H1 (cell line): ENCODE results near the gene TMEM245. TPM values are rescaled to one million over a fixed set of nuclear protein-coding genes. Genes with fewer than 3 reads are reported as not detected.

ENCODE experiments used
- CTCF ChIA-PET: fragments of 300-600 bp; sonication (Branson Sonifier 250); formaldehyde crosslinking; loops from one replicate; lab custom pipeline; 2021; ENCODE audit not compliant: partially characterized antibody; lab: Charles Lee
- POLR2A ChIA-PET: fragments of 300-600 bp; sonication (Branson Sonifier 250); formaldehyde crosslinking; loops from one replicate; lab custom pipeline; 2021; ENCODE audit warnings: inconsistent platforms; ENCODE audit not compliant: partially characterized antibody; lab: Charles Lee
- DNase-seq, 2 experiments: peaks; one replicate each; pipeline versions ENCODE4 v3.0.0 to v3.0.0-alpha.2; 2010 to 2022; ENCODE audit warnings: low spot score in 2 of 2, low read depth in 1 of 2, mixed read lengths in 1 of 2
- FAIRE-seq: peaks from 2 replicates; lab custom pipeline; 2011; peaks lifted over from hg19 to GRCh38; lab: Jason Lieb, UNC
- H2AFZ ChIP-seq: 2 replicates; pipeline ENCODE4 v1.8.1; 2012; ENCODE audit warnings: low read length, inconsistent platforms
- H2AK5ac ChIP-seq: 2 replicates; pipeline ENCODE4 v1.6.1; 2013; ENCODE audit warnings: low read depth, low read length
- H2BK120ac ChIP-seq: replicated peaks from 2 replicates; pipeline ENCODE3; 2013; ENCODE audit warnings: low read depth, low read length, inconsistent platforms
- H2BK12ac ChIP-seq: 2 replicates; pipeline ENCODE4 v1.6.1; 2013; ENCODE audit warnings: low read depth, low read length
- H2BK15ac ChIP-seq: 2 replicates; pipeline ENCODE4 v1.6.1; 2013; ENCODE audit warnings: low read length
- H2BK20ac ChIP-seq: 2 replicates; pipeline ENCODE4 v1.6.1; 2013; ENCODE audit warnings: low read length
- H2BK5ac ChIP-seq: 2 replicates; pipeline ENCODE4 v1.6.1; 2013; ENCODE audit warnings: low read depth, low read length
- H3K14ac ChIP-seq: 2 replicates; pipeline ENCODE4 v1.6.1; 2013; ENCODE audit warnings: inconsistent platforms; ENCODE audit not compliant: insufficient read length
- H3K18ac ChIP-seq: 2 replicates; pipeline ENCODE4 v1.6.1; 2013; ENCODE audit warnings: low read length; ENCODE audit errors: extremely low read depth
- H3K23ac ChIP-seq: 2 replicates; pipeline ENCODE4 v1.6.1; 2013; ENCODE audit warnings: inconsistent platforms; ENCODE audit not compliant: insufficient read length
- H3K23me2 ChIP-seq: 2 replicates; pipeline ENCODE4 v1.6.1; 2013; ENCODE audit warnings: low read depth, low read length
- H3K27ac ChIP-seq: 2 replicates; pipeline ENCODE4 v1.6.1; 2011; ENCODE audit warnings: low read depth, low read length, inconsistent platforms
- H3K27me3 ChIP-seq, 4 experiments: replicated peaks in 1 of 4; 1 replicate in 1 of 4; 2 replicates in 3 of 4; pipeline versions ENCODE4 v1.6.1 to v1.8.1; 2011 to 2013; ENCODE audit warnings: low read length in 3 of 4, mild to moderate bottlenecking in 3 of 4, inconsistent platforms in 2 of 4, mixed read lengths in 2 of 4, moderate library complexity in 1 of 4; ENCODE audit not compliant: control insufficient read depth in 3 of 4, insufficient read depth in 3 of 4; ENCODE audit errors: extremely low read depth in 1 of 4
- H3K36me3 ChIP-seq, 4 experiments: 2 replicates each; pipeline versions ENCODE4 v1.6.1 to v1.8.1; 2011 to 2013; ENCODE audit warnings: mild to moderate bottlenecking in 4 of 4, low read length in 3 of 4, moderate library complexity in 2 of 4, control low read depth in 1 of 4, inconsistent platforms in 1 of 4; ENCODE audit not compliant: insufficient read depth in 4 of 4, control insufficient read depth in 2 of 4
- H3K4ac ChIP-seq: replicated peaks from 2 replicates; pipeline ENCODE3; 2013; ENCODE audit warnings: low read length, low read depth, mixed read lengths, inconsistent platforms; ENCODE audit not compliant: insufficient read length
- H3K4me1 ChIP-seq, 4 experiments: replicated peaks in 1 of 4; 1 replicate in 1 of 4; 2 replicates in 3 of 4; pipeline versions ENCODE4 v1.6.1 to v1.8.1; 2011 to 2013; ENCODE audit warnings: low read length in 3 of 4, inconsistent platforms in 2 of 4, mixed read lengths in 1 of 4; ENCODE audit not compliant: insufficient read depth in 4 of 4, control insufficient read depth in 3 of 4
- H3K4me2 ChIP-seq, 2 experiments: 2 replicates each; pipeline versions ENCODE4 v1.6.1 to v1.8.1; 2011 to 2013; ENCODE audit warnings: low read depth in 2 of 2, low read length in 2 of 2, control low read depth in 1 of 2, inconsistent platforms in 1 of 2, mild to moderate bottlenecking in 1 of 2; ENCODE audit not compliant: insufficient read depth in 1 of 2
- H3K4me3 ChIP-seq, 4 experiments: fragments of 200-600, 300-600 bp in 1 of 4; sonication (generic), shearing (Covaris generic), sonication (Bioruptor Twin) in 1 of 4; 2 replicates each; pipeline versions ENCODE4 v1.5.1 to v1.8.1; 2011 to 2016; ENCODE audit warnings: low read length in 4 of 4, low read depth in 3 of 4, control low read depth in 2 of 4, inconsistent platforms in 2 of 4, mild to moderate bottlenecking in 2 of 4, mixed read lengths in 1 of 4, moderate library complexity in 1 of 4; ENCODE audit not compliant: insufficient read depth in 2 of 4; ENCODE audit errors: extremely low read depth in 1 of 4
- H3K56ac ChIP-seq: replicated peaks from 2 replicates; pipeline ENCODE3; 2013; ENCODE audit warnings: low read depth, mild to moderate bottlenecking, mixed read lengths, low read length, inconsistent platforms; ENCODE audit not compliant: insufficient read length
- H3K79me1 ChIP-seq: 2 replicates; pipeline ENCODE4 v1.6.1; 2013; ENCODE audit warnings: low read depth, low read length, control low read depth
- H3K79me2 ChIP-seq, 2 experiments: 2 replicates each; pipeline versions ENCODE4 v1.6.1 to v1.8.1; 2012 to 2013; ENCODE audit warnings: low read length in 2 of 2, mild to moderate bottlenecking in 2 of 2, inconsistent platforms in 1 of 2; ENCODE audit not compliant: insufficient read depth in 2 of 2, control insufficient read depth in 1 of 2
- H3K9ac ChIP-seq, 4 experiments: replicated peaks in 1 of 4; 1 replicate in 1 of 4; 2 replicates in 3 of 4; pipeline versions ENCODE4 v1.6.1 to v1.8.1; 2011 to 2013; ENCODE audit warnings: low read depth in 3 of 4, low read length in 3 of 4, control low read depth in 2 of 4, mild to moderate bottlenecking in 2 of 4, moderate library complexity in 2 of 4, inconsistent platforms in 1 of 4; ENCODE audit errors: extremely low read depth in 1 of 4
- H3K9me3 ChIP-seq, 2 experiments: 2 replicates each; pipeline versions ENCODE4 v1.6.1 to v1.8.1; 2012 to 2013; ENCODE audit warnings: mild to moderate bottlenecking in 2 of 2, moderate library complexity in 2 of 2, control low read depth in 1 of 2, inconsistent platforms in 1 of 2, low read depth in 1 of 2, low read length in 1 of 2, mixed read lengths in 1 of 2; ENCODE audit not compliant: insufficient read depth in 2 of 2
- H4K20me1 ChIP-seq, 2 experiments: replicated peaks in 1 of 2; 2 replicates each; pipeline versions ENCODE3 to v1.8.1; 2011 to 2013; ENCODE audit warnings: inconsistent platforms in 2 of 2, low read length in 2 of 2, mild to moderate bottlenecking in 1 of 2; ENCODE audit not compliant: insufficient read depth in 2 of 2, control insufficient read depth in 1 of 2
- H4K5ac ChIP-seq: 2 replicates; pipeline ENCODE4 v1.6.1; 2013; ENCODE audit warnings: low read length, low read depth, mixed read lengths, inconsistent platforms; ENCODE audit not compliant: insufficient read length
- H4K8ac ChIP-seq: 2 replicates; pipeline ENCODE4 v1.8.0; 2013; ENCODE audit warnings: mild to moderate bottlenecking, moderate library complexity, low read length, inconsistent platforms; ENCODE audit not compliant: insufficient read depth; ENCODE audit errors: extremely low read depth
- H4K91ac ChIP-seq: replicated peaks from 2 replicates; pipeline ENCODE3; 2013; ENCODE audit warnings: low read length, mixed read lengths, inconsistent platforms; ENCODE audit not compliant: insufficient read length
- BCL11A ChIP-seq, 2 experiments: IDR thresholded peaks; one replicate each; pipeline ENCODE4 v1.6.1; 2011; ENCODE audit warnings: low read depth in 2 of 2, low read length in 2 of 2, mild to moderate bottlenecking in 2 of 2
- CREB1 ChIP-seq: IDR thresholded peaks from 2 replicates; pipeline ENCODE4 v1.6.1; 2012; ENCODE audit warnings: inconsistent platforms
- GTF2F1 ChIP-seq: IDR thresholded peaks from 2 replicates; pipeline ENCODE4 v1.6.1; 2012; ENCODE audit warnings: low read depth, low read length, improper control_type of control experiment, borderline replicate concordance
- SAP30 ChIP-seq: fragments of 300-600 bp; sonication (generic); IDR thresholded peaks from 2 replicates; pipeline ENCODE4 v1.7.1; 2012; ENCODE audit warnings: low read length, moderate library complexity, mild to moderate bottlenecking, inconsistent platforms; ENCODE audit not compliant: insufficient read depth, insufficient replicate concordance
- WGBS, 2 experiments: shearing (Covaris generic) in 1 of 2; methylation state at CpG; one replicate each; pipeline versions ENCODE4 v1.1.6 to v1.1.7; 2013 to 2015; ENCODE audit warnings: low lambda C conversion rate in 2 of 2, mixed read lengths in 2 of 2, inconsistent platforms in 1 of 2, low coverage in 1 of 2, missing lambda C conversion rate in 1 of 2; ENCODE audit not compliant: insufficient replicate concordance in 2 of 2, insufficient coverage in 1 of 2, insufficient read length in 1 of 2; ENCODE audit errors: extremely low coverage in 1 of 2, missing lambda C conversion rate in 1 of 2; 5-methylcytosine and 5-hydroxymethylcytosine counted together
- polyA plus RNA-seq, 7 experiments: library from polyadenylated mRNA; depleted of rRNA in 3 of 7; stranded (reverse) in 5 of 7; unstranded in 2 of 7; fragments of >200 nt in 5 of 7; fragments of 200-250 nt in 2 of 7; gene quantifications; 1 replicate in 5 of 7; 2 replicates in 1 of 7; 4 replicates in 1 of 7; pipeline versions ENCODE4 v1.2.1 to v1.2.3, GENCODE V29; 2011 to 2013; ENCODE audit warnings: missing spikeins in 2 of 7, mixed read lengths in 2 of 7
- total RNA-seq: library from RNA; stranded (reverse); fragmentation: NEBNext Ultra II Directional; extraction: Animal tissue kit (Norgen Biotek cat#: 25700); gene quantifications from 2 replicates; pipeline ENCODE4 v1.2.1, GENCODE V29; 2021
- TF ChIP-seq, protein P1 (sequence below), 3 experiments: IDR thresholded peaks; 1 replicate in 2 of 3; 2 replicates in 1 of 3; pipeline versions ENCODE4 v1.5.1 to v1.6.1; 2011; ENCODE audit warnings: low read length in 3 of 3, mild to moderate bottlenecking in 3 of 3, inconsistent platforms in 2 of 3, low read depth in 1 of 3, moderate library complexity in 1 of 3; ENCODE audit not compliant: insufficient read depth in 1 of 3; ENCODE audit errors: control extremely low read depth in 1 of 3

TMEM245 gene
- total and polyA plus RNA-seq, 2 of the 8 experiments (the other 6 are each of a cell fraction or from before 2014, with no cell fraction given), result 44.3 to 45.8 TPM

DNA sequence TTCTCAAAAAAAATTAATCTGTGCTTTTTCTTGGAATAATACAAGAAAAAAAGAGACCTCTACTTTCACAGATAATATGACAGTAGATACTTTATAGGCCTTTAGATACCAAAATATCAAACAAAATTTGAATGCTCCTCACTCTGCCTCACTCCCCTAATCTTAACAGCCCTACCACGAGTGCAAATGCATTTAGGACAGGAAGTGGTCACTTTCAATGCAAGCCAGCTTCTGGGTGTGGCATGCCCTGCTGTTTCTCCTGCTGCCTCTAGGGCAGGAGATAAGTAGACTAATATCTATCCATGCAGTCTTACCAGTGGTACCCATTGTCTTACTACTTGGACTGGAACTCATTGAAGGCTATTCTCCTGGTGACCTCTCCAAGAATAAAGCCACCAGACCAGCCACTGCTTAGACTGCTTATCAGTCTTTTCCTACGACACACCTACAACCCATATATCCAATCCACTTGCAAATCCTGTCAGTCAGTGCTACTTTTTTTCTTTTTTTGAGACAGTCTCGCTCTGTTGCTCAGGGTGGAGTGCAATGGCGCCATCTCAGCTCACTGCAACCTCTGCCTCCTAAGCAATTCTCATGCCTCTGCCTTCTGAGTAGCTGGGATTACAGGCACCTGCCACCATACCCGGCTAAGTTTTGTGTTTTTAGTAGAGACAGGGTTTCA, 24.3 kb upstream of the TMEM245 start:
- Histone ChIP-seq H3K56ac (peak overlapping the region; percentile 26), H3K4ac (no peak overlapping the region), H2AK5ac (no peak overlapping the region), H3K23ac (no peak overlapping the region), H2BK120ac (no peak overlapping the region), H3K4me3 (no peak overlapping the region), H2BK15ac (no peak overlapping the region), H3K9ac (no peak overlapping the region), H3K27ac (no peak overlapping the region), H2BK12ac (no peak overlapping the region), H3K4me1 (no peaks in the 10 kb centered on the region), H2BK5ac (no peak overlapping the region), H3K23me2 (no peaks in the 10 kb centered on the region), H4K20me1 (no peaks in the 10 kb centered on the region), H3K79me1 (no peaks in the 10 kb centered on the region), H3K36me3 (no peaks in the 10 kb centered on the region), H3K4me2 (no peak overlapping the region), H3K9me3 (no peaks in the 10 kb centered on the region), H4K5ac (no peak overlapping the region), H3K18ac (no peak overlapping the region), H2BK20ac (no peak overlapping the region), H3K27me3 (no peaks in the 10 kb centered on the region), H4K91ac (no peak overlapping the region), H2AFZ (no peak overlapping the region), H3K79me2 (no peaks in the 10 kb centered on the region), H4K8ac (no peak overlapping the region), H3K14ac (no peak overlapping the region)
- WGBS, 2 experiments, result 87% methylated on average over 5 of the region's 5 CpGs; no CpG with 5 or more reads in 1 of the 2 experiments
- FAIRE-seq, result no peak
- no peak for DNase-seq
- ChIA-PET CTCF (interaction anchor here (0.7 to 2.3 kb wide), 10 partner anchors 10 to 297 kb away, joined by 3 to 12 read pairs (median 3); partner anchors contain the start of gene TMEM245), POLR2A (interaction anchor here (1.0 to 1.1 kb wide), 2 partner anchors 24 to 74 kb away, joined by 3 to 5 read pairs; no protein-coding TSS in a partner anchor)
- TF ChIP-seq, protein P1, sequence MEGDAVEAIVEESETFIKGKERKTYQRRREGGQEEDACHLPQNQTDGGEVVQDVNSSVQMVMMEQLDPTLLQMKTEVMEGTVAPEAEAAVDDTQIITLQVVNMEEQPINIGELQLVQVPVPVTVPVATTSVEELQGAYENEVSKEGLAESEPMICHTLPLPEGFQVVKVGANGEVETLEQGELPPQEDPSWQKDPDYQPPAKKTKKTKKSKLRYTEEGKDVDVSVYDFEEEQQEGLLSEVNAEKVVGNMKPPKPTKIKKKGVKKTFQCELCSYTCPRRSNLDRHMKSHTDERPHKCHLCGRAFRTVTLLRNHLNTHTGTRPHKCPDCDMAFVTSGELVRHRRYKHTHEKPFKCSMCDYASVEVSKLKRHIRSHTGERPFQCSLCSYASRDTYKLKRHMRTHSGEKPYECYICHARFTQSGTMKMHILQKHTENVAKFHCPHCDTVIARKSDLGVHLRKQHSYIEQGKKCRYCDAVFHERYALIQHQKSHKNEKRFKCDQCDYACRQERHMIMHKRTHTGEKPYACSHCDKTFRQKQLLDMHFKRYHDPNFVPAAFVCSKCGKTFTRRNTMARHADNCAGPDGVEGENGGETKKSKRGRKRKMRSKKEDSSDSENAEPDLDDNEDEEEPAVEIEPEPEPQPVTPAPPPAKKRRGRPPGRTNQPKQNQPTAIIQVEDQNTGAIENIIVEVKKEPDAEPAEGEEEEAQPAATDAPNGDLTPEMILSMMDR (IDR thresholded peaks at IDR 0.05; ENCODE audit: control extremely low read depth in 1 of 3, insufficient read depth in 1 of 3, low read depth in 1 of 3, low read length in 3 of 3), result peak in 2 of 3 experiments; percentile 31 to 43; a peak in 2 of 4 replicates
- TF ChIP-seq SAP30 (no peak), GTF2F1 (no peak), CREB1 (no peak), BCL11A (IDR thresholded peaks at IDR 0.05; ENCODE audit: low read depth in 2 of 2, low read length in 2 of 2) (no peak)
